ENCODE results near the gene CBLN4. TPM values are rescaled to one million over a fixed set of nuclear protein-coding genes. Genes with fewer than 3 reads are reported as not detected.

CBLN4 gene
- total RNA-seq, 4 donors from 2014 or later, result not detected

DNA sequence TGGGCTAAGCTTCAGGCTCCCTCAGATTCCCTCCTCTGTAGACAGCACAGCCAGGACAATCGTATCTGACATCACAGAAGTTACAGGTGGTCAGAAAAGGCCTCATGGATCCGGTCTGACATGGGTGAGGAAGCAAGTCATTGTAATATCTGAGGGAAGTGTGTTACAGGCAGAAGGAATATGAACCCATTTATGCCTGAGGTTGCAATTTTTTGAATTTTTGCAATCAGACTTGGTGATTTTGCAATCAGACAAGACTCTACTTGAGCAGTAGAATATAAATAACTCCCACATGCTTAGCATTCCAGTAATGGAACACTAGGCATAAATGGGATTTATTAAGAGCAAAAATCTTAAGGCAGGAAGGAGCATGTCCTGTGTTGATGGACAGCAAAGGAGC, 52.1 kb downstream of the CBLN4 start:
- Histone ChIP-seq H3K9me3 (no peaks in the 10 kb centered on the region), H3K27me3 (no peaks in the 10 kb centered on the region), H3K4me1 (no peaks in the 10 kb centered on the region), H3K36me3 (no peaks in the 10 kb centered on the region), H3K4me3 (no peak overlapping the region), H3K27ac (no peak overlapping the region)
- ATAC-seq (no peak), DNase-seq (no peak)
- in situ Hi-C loops (cut with MboI; ENCODE audit: low sequenced_read_pairs in 4 of 4), result no loop called here
- intact Hi-C loops (cut with DNase I; ENCODE audit: low total_unique reads), result no loop called here
- no peak for TF ChIP-seq POLR2A (IDR thresholded peaks at IDR 0.05)
- TF ChIP-seq, protein P1, sequence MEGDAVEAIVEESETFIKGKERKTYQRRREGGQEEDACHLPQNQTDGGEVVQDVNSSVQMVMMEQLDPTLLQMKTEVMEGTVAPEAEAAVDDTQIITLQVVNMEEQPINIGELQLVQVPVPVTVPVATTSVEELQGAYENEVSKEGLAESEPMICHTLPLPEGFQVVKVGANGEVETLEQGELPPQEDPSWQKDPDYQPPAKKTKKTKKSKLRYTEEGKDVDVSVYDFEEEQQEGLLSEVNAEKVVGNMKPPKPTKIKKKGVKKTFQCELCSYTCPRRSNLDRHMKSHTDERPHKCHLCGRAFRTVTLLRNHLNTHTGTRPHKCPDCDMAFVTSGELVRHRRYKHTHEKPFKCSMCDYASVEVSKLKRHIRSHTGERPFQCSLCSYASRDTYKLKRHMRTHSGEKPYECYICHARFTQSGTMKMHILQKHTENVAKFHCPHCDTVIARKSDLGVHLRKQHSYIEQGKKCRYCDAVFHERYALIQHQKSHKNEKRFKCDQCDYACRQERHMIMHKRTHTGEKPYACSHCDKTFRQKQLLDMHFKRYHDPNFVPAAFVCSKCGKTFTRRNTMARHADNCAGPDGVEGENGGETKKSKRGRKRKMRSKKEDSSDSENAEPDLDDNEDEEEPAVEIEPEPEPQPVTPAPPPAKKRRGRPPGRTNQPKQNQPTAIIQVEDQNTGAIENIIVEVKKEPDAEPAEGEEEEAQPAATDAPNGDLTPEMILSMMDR (IDR thresholded peaks at IDR 0.05 in 4 of 5, conservative IDR thresholded peaks at IDR 0.05 in 1 of 5), result no peak

DNA sequence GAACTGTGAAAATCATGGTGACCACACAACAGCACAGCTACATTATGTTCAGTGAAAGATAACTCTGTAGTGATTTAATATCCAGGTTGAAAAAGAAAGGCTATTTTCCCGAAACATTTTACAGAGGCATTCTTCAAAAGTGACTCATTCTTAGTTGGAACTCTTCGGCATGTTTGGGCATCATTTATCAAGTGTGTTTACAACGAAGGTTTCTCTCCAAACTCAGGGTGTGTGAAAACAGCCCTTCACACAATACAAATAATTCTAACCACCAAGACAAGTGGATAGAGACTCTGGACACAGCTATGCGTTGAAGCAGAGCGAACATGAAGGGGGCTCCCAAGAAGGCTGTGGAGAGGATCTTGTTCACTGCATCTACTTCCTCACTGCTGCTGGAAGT, 57.6 kb downstream of the CBLN4 start:
- Histone ChIP-seq H3K4me3 (no peak overlapping the region), H3K36me3 (no peaks in the 10 kb centered on the region), H3K4me1 (no peaks in the 10 kb centered on the region), H3K9me3 (no peaks in the 10 kb centered on the region), H3K27ac (no peak overlapping the region), H3K27me3 (no peaks in the 10 kb centered on the region)
- ATAC-seq (no peak), DNase-seq (no peak)
- intact Hi-C loops (cut with DNase I; ENCODE audit: low total_unique reads), result no loop called here
- in situ Hi-C loops (cut with MboI; ENCODE audit: low sequenced_read_pairs in 4 of 4), result no loop called here
- TF ChIP-seq, protein P1 (IDR thresholded peaks at IDR 0.05 in 4 of 5, conservative IDR thresholded peaks at IDR 0.05 in 1 of 5), result no peak
- no peak for TF ChIP-seq POLR2A (IDR thresholded peaks at IDR 0.05)

Other genes with a start within 250 kb of the CBLN4 start
- not detected for gene MC3R, start 243.2 kb upstream of the CBLN4 start, total RNA-seq

Data from gastrocnemius medialis (tissue), 4 donors.